Prostate gland (tissue), 2 donors: ENCODE measurements around the gene RAPGEF3.

Experiments used
- CTCF ChIP-seq, 4 experiments: fragments of 200-600 bp in 2 of 4; fragments of 450-650 bp in 2 of 4; sonication (generic) in 2 of 4; IDR thresholded peaks; 1 replicate in 3 of 4; 2 replicates in 1 of 4; pipeline ENCODE4 v1.5.1; 2016 to 2019; ENCODE audit warnings: antibody characterized with exemption in 4 of 4, mild to moderate bottlenecking in 2 of 4, moderate library complexity in 2 of 4
- POLR2A ChIP-seq: fragments of 450-650 bp; IDR thresholded peaks from one replicate; pipeline ENCODE4 v1.6.1; 2016; ENCODE audit warnings: antibody characterized with exemption, mild to moderate bottlenecking

- TF ChIP-seq CTCF (IDR thresholded peaks at IDR 0.05) = no peak
- TF ChIP-seq POLR2A = no peak
These were observed 10.8 kb downstream of the RAPGEF3 start for GRCh38 chr12:47747596-47748506.
